SK-N-SH (cell line): ENCODE measurements around the gene MED12.

Source experiments
- EP300 ChIP-seq, 2 experiments: IDR thresholded peaks; 2 replicates each; pipeline versions ENCODE4 v1.4.0 to v1.6.1; 2012; ENCODE audit warnings: borderline replicate concordance in 1 of 2, low read depth in 1 of 2, low read length in 1 of 2
- TF ChIP-seq, protein P1 (sequence below): fragments of 200-600 bp; sonication (generic); IDR thresholded peaks from 2 replicates; pipeline ENCODE4 v1.6.1; 2017; ENCODE audit warnings: antibody characterized with exemption, mild to moderate bottlenecking, moderate library complexity
- TF ChIP-seq, protein P2 (sequence below): IDR thresholded peaks from 2 replicates; pipeline ENCODE4 v1.6.1; 2012; ENCODE audit warnings: mild to moderate bottlenecking, low read depth, low read length, moderate library complexity

DNA sequence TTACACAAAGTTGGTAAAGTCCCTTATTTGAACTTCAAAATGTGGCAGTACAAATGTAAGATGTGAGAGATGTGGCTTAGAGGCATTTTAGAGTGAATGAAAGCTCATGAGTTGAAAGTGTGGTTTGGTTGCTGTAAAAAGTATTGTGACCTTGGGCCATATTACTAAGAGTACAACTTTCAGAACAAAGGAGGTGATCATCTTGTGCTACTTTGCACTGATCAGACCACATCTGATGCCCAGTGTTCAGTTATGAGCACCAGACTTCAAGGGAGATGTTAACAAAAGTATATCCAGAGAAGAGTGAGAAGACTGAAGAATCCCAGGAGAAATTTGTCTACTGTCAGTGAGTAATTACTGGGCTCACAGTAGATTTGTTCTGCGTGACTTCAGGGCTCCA, 56.4 kb downstream of the MED12 start:
- no peak for TF ChIP-seq EP300 (IDR thresholded peaks at IDR 0.05; ENCODE audit: borderline replicate concordance in 1 of 2, low read depth in 1 of 2, low read length in 1 of 2)
- TF ChIP-seq, protein P1, sequence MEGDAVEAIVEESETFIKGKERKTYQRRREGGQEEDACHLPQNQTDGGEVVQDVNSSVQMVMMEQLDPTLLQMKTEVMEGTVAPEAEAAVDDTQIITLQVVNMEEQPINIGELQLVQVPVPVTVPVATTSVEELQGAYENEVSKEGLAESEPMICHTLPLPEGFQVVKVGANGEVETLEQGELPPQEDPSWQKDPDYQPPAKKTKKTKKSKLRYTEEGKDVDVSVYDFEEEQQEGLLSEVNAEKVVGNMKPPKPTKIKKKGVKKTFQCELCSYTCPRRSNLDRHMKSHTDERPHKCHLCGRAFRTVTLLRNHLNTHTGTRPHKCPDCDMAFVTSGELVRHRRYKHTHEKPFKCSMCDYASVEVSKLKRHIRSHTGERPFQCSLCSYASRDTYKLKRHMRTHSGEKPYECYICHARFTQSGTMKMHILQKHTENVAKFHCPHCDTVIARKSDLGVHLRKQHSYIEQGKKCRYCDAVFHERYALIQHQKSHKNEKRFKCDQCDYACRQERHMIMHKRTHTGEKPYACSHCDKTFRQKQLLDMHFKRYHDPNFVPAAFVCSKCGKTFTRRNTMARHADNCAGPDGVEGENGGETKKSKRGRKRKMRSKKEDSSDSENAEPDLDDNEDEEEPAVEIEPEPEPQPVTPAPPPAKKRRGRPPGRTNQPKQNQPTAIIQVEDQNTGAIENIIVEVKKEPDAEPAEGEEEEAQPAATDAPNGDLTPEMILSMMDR: no peak
- TF ChIP-seq, protein P2, sequence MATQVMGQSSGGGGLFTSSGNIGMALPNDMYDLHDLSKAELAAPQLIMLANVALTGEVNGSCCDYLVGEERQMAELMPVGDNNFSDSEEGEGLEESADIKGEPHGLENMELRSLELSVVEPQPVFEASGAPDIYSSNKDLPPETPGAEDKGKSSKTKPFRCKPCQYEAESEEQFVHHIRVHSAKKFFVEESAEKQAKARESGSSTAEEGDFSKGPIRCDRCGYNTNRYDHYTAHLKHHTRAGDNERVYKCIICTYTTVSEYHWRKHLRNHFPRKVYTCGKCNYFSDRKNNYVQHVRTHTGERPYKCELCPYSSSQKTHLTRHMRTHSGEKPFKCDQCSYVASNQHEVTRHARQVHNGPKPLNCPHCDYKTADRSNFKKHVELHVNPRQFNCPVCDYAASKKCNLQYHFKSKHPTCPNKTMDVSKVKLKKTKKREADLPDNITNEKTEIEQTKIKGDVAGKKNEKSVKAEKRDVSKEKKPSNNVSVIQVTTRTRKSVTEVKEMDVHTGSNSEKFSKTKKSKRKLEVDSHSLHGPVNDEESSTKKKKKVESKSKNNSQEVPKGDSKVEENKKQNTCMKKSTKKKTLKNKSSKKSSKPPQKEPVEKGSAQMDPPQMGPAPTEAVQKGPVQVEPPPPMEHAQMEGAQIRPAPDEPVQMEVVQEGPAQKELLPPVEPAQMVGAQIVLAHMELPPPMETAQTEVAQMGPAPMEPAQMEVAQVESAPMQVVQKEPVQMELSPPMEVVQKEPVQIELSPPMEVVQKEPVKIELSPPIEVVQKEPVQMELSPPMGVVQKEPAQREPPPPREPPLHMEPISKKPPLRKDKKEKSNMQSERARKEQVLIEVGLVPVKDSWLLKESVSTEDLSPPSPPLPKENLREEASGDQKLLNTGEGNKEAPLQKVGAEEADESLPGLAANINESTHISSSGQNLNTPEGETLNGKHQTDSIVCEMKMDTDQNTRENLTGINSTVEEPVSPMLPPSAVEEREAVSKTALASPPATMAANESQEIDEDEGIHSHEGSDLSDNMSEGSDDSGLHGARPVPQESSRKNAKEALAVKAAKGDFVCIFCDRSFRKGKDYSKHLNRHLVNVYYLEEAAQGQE: no peak
